Fibroblast of mammary gland (primary cell): ENCODE results near the gene EVA1C.
A peak's percentile ranks its signal among the peaks of the same experiment; 100 is the strongest.
"Not testable (repeated sequence)": the region's sequence is repeated elsewhere in the genome, so short reads cannot be mapped to it uniquely, and the experiment has no call there.

ENCODE experiments used
- DNase-seq: peaks from one replicate; pipeline ENCODE4 v3.0.0-alpha.2; 2010; ENCODE audit warnings: low read depth
- H3K4me3 ChIP-seq: 2 replicates; pipeline ENCODE4 v1.5.1; 2011; ENCODE audit warnings: low read depth, mild to moderate bottlenecking, low read length, moderate library complexity; ENCODE audit not compliant: control insufficient read depth
- CTCF ChIP-seq: conservative IDR thresholded peaks from 2 replicates; pipeline ENCODE4 v1.5.1; 2011; ENCODE audit warnings: low read depth, low read length, inconsistent platforms; ENCODE audit not compliant: control insufficient read depth, insufficient read depth

Gene EVA1C

GRCh38 chr21:32539378-32539777 is 126.9 kb downstream of the EVA1C start:
- DNase-seq = no peak
- no peak for TF ChIP-seq CTCF
- H3K4me3 ChIP-seq = no peak overlapping the region

- H3K4me3 ChIP-seq, DNase-seq: not testable (repeated sequence)
Observed at GRCh38 chr21:32543056-32543455, 130.6 kb downstream of the EVA1C start.

- DNase-seq = no peak
- H3K4me3 ChIP-seq = no peak overlapping the region
- TF ChIP-seq CTCF = no peak
Observed at GRCh38 chr21:32543975-32544374, 131.5 kb downstream of the EVA1C start.

GRCh38 chr21:32544697-32545096 is 132.2 kb downstream of the EVA1C start:
- DNase-seq = no peak
- TF ChIP-seq CTCF = no peak
- no peak overlapping the region for H3K4me3 ChIP-seq

GRCh38 chr21:32545948-32546441 is 133.5 kb downstream of the EVA1C start:
- peak; percentile 43 for DNase-seq
- no peak for TF ChIP-seq CTCF
- no peak overlapping the region for H3K4me3 ChIP-seq

GRCh38 chr21:32547018-32547417 is 134.5 kb downstream of the EVA1C start:
- TF ChIP-seq CTCF = no peak
- DNase-seq = no peak
- H3K4me3 ChIP-seq = no peak overlapping the region

GRCh38 chr21:32548978-32549377 is 136.5 kb downstream of the EVA1C start:
- H3K4me3 ChIP-seq = no peak overlapping the region
- no peak for DNase-seq
- no peak for TF ChIP-seq CTCF
